Measurements from ENCODE around the gene TUBB3.

DNA sequence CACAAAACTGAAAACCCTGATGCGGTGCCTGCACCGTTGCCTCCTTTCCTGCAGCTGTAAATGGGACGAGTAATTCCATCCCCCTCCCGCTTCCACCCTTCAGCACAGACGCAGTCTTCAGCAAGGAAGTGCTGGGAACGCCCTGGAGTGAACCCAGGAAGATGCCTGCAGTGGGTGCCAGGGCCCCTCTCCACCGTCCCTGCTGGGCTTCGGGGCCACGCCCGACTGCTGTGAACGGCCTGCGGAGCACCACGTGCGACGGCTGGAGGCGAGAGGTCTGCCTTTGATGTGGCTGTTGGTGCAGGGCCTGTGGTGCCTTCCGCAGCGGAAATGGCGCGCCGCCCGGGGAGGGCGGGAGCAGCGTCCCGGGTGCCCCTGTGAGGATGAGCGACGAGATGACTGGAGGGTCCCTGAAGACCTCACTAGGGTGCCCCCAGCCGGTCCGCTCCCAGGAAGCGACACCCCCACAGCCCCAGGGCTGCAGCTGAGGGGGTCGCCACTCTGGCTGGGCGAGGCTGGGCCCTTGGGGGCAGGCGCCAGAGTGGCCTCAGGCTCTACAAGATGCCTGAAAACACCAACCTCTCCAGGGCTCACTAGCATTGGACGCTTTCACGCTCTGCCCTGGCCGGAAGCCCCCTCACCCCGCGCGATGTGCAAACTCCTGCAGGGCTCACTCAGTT is 5.2 kb upstream of the TUBB3 start:
- TF ChIP-seq CTCF (IDR thresholded peaks at IDR 0.05; ENCODE audit: insufficient read depth, low read depth, low read length) (no peak), EZH2 (IDR thresholded peaks at IDR 0.05; ENCODE audit: insufficient read depth, low read length) (no peak)
